ENCODE data around the gene RBM34.

The RBM34 gene

GRCh38 chr1:235128456-235129328 is 32.4 kb downstream of the RBM34 start, which contains the start of gene TOMM20:
Gene TOMM20 (minus strand): TSS chr1:235128837. CDS start chr1:235128715, 122 bp downstream.
- Mint-ChIP-seq H3K4me3 (peak within 1 kb of the TSS; percentile 99), H3K27ac (peak within 1 kb of the TSS; percentile 99), H3K9me3 (no peaks in the 10 kb centered on the region), H3K36me3 (ENCODE audit: low read depth) (peaks cover 52% of the 10 kb centered on the region), H3K27me3 (ENCODE audit: low read depth, poor library complexity) (no peaks in the 10 kb centered on the region), H3K4me1 (peaks cover 27% of the 10 kb centered on the region)
- TF ChIP-seq, protein P1, sequence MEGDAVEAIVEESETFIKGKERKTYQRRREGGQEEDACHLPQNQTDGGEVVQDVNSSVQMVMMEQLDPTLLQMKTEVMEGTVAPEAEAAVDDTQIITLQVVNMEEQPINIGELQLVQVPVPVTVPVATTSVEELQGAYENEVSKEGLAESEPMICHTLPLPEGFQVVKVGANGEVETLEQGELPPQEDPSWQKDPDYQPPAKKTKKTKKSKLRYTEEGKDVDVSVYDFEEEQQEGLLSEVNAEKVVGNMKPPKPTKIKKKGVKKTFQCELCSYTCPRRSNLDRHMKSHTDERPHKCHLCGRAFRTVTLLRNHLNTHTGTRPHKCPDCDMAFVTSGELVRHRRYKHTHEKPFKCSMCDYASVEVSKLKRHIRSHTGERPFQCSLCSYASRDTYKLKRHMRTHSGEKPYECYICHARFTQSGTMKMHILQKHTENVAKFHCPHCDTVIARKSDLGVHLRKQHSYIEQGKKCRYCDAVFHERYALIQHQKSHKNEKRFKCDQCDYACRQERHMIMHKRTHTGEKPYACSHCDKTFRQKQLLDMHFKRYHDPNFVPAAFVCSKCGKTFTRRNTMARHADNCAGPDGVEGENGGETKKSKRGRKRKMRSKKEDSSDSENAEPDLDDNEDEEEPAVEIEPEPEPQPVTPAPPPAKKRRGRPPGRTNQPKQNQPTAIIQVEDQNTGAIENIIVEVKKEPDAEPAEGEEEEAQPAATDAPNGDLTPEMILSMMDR (IDR thresholded peaks at IDR 0.05), result no peak
- DNase-seq, result peak; percentile 91

GRCh38 chr1:235127732-235128455 is 33.2 kb downstream of the RBM34 start:
- peak overlapping the region; percentile 99 for H3K27ac Mint-ChIP-seq
- H3K4me1 Mint-ChIP-seq, result peaks cover 31% of the 10 kb centered on the region
- DNase-seq, result no peak
- H3K9me3 Mint-ChIP-seq, result no peaks in the 10 kb centered on the region
- H3K36me3 Mint-ChIP-seq (ENCODE audit: low read depth), result peaks cover 49% of the 10 kb centered on the region
- TF ChIP-seq, protein P1 (IDR thresholded peaks at IDR 0.05), result no peak
- H3K4me3 Mint-ChIP-seq, result peak overlapping the region; percentile 99
- no peaks in the 10 kb centered on the region for H3K27me3 Mint-ChIP-seq (ENCODE audit: low read depth, poor library complexity)

- peak overlapping the region; percentile 75 for H3K27ac Mint-ChIP-seq
- peak overlapping the region; percentile 99 for H3K4me3 Mint-ChIP-seq
- H3K27me3 Mint-ChIP-seq (ENCODE audit: low read depth, poor library complexity), result no peaks in the 10 kb centered on the region
- TF ChIP-seq, protein P1 (IDR thresholded peaks at IDR 0.05), result no peak
- H3K9me3 Mint-ChIP-seq, result no peaks in the 10 kb centered on the region
- H3K4me1 Mint-ChIP-seq, result peaks cover 38% of the 10 kb centered on the region
- DNase-seq, result no peak
- H3K36me3 Mint-ChIP-seq (ENCODE audit: low read depth), result peaks cover 48% of the 10 kb centered on the region
These were observed 33.8 kb downstream of the RBM34 start for GRCh38 chr1:235127203-235127602.

DNA sequence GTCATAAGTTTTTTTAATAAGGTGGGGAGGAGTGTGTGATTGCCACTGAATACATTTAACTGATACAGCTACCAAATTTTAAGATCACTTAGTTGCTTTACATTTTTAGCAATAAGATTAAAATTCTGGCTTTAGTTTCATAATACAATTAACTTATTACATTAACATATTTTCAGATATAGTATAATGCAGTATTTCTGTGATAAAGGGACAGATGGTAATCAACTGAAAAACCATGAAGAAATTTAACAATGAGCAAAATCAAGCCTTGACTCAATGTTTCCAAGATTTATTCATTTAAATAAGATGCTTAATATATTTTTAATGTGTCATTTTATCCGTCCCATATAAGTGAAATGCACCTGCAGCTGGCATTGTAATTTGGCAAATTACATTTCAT is 36.4 kb downstream of the RBM34 start:
- DNase-seq, result no peak
- H3K27ac Mint-ChIP-seq, result no peak overlapping the region
- H3K4me3 Mint-ChIP-seq, result no peak overlapping the region
- H3K36me3 Mint-ChIP-seq (ENCODE audit: low read depth), result peaks cover 56% of the 10 kb centered on the region
- no peaks in the 10 kb centered on the region for H3K9me3 Mint-ChIP-seq
- TF ChIP-seq, protein P1 (IDR thresholded peaks at IDR 0.05), result no peak
- H3K27me3 Mint-ChIP-seq (ENCODE audit: low read depth, poor library complexity), result no peaks in the 10 kb centered on the region
- H3K4me1 Mint-ChIP-seq, result peaks cover 38% of the 10 kb centered on the region

GRCh38 chr1:235124111-235124510 is 36.9 kb downstream of the RBM34 start:
- H3K36me3 Mint-ChIP-seq (ENCODE audit: low read depth), result peaks cover 61% of the 10 kb centered on the region
- peaks cover 38% of the 10 kb centered on the region for H3K4me1 Mint-ChIP-seq
- no peaks in the 10 kb centered on the region for H3K9me3 Mint-ChIP-seq
- DNase-seq, result no peak
- no peak overlapping the region for H3K27ac Mint-ChIP-seq
- TF ChIP-seq, protein P1 (IDR thresholded peaks at IDR 0.05), result no peak
- no peaks in the 10 kb centered on the region for H3K27me3 Mint-ChIP-seq (ENCODE audit: low read depth, poor library complexity)
- no peak overlapping the region for H3K4me3 Mint-ChIP-seq
